GOT3 (cell line): ENCODE data around the gene SOX5.

Experiments used
- DNase-seq: peaks from one replicate; lab custom pipeline; 2025; ENCODE audit warnings: mixed read lengths; lab: John Stamatoyannopoulos, UW

The SOX5 gene

GRCh38 chr12:23949348-23950209, at the start of gene SOX5:
Gene SOX5, minus strand, starts transcription at chr12:23949670. Its CDS starts 69 bp downstream, at chr12:23949601.
- DNase-seq, result no peak

DNA sequence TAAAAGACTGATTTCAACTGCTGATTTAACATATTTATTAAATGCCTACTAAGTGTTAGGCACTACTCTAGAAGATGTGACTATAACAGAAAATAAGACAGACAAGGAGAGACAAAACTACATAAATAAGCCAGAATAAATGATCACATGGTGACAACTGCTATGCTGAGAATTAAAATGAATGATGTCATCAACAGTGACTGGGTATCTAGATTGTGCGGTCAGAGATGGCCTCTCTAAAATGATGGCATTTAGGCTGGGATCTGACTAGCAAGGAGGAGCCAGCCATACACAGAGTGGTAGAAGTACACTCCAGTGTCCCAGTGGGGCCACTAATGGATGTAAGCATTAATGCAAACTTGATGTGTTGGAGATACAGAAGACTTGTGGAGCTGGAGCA, 37.6 kb upstream of the SOX5 start:
- no peak for DNase-seq

DNA sequence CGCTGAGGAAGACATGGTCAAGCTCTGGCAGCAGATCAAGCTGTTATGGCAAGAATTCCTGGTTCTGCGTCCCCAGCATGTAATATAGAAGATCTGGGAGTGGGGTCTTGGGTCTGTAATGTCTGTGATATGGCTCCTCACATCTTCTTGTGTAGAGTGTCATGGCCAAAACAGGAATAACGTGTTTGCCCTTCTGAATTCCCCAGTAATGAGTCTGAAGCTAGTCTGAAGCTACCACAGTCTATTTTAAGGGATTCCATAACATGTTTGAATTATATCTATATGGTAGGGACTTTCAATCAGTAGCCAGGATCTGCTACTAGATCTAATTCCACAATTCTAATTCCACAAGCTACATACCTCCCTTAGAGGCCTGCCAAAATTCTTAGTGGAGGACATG, 31.4 kb upstream of the SOX5 start:
- no peak for DNase-seq

DNA sequence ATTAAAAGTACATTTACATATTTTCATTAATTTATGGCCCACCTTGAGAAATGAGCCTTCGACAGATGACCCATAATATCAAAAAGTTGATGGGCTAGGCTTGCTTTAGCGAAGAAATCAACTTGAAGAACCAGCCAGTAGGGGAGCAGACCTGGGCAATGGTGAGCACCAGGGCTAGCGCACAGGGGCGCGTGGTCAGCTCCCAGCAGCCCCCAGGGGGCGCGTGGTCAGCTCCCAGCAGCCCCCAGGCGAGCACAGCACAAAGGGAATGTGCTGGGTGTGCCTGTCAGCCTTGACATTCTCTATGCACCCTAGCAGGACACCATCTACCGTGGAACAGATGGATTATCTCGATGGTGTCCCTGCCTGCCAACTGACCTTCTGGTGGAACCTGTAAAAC, 15.3 kb upstream of the SOX5 start:
- no peak for DNase-seq

- no peak for DNase-seq
Measured at GRCh38 chr12:23959826-23960225, 10.4 kb upstream of the SOX5 start.

- no peak for DNase-seq
Measured at GRCh38 chr12:23954332-23954731, 4.9 kb upstream of the SOX5 start.

- DNase-seq, result no peak
Measured at GRCh38 chr12:23952071-23952470, 2.6 kb upstream of the SOX5 start.

DNA sequence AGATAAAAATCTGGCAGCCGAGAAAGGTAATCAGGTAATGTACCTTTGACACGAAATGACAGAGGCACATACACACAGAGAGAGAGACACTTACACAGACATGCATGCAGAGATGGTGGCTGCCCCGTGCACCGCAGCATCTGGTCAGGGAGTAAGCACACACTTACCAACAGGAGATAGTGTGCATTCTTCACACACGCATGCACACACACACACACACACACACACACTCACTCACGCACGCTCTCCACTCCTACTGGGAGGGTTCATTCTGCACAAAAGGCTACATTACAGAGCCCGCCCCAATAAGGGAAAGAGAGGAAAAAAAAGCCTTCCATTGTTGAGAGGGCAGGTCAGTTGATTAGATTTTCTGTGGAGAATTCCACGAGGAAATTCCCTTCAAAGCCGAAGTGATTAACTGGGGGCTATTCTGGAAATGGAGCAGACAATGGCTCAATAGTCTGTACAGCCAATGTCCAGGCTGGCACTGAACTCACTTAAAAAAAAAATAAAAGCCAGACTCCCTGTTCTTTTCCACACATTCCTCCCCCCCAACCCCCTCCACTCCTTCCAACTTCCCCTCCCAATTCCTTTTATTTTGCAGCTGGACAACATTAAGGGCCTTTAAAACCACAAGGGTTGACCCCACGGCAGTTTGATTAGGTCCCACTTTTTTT, 1.4 kb upstream of the SOX5 start:
- no peak for DNase-seq

- DNase-seq, result no peak
Measured at GRCh38 chr12:23950210-23950774, 822 bp upstream of the SOX5 start.

- DNase-seq, result no peak
Measured at GRCh38 chr12:23948291-23948690, 1.2 kb downstream of the SOX5 start.

GRCh38 chr12:23947395-23947794, 2.1 kb downstream of the SOX5 start:
- no peak for DNase-seq

GRCh38 chr12:23945249-23945648, 4.2 kb downstream of the SOX5 start:
- no peak for DNase-seq

GRCh38 chr12:23944067-23944466, 5.4 kb downstream of the SOX5 start:
- no peak for DNase-seq

- DNase-seq, result no peak
Measured at GRCh38 chr12:23942841-23943240, 6.6 kb downstream of the SOX5 start.

- no peak for DNase-seq
Measured at GRCh38 chr12:23941780-23942179, 7.7 kb downstream of the SOX5 start.

DNA sequence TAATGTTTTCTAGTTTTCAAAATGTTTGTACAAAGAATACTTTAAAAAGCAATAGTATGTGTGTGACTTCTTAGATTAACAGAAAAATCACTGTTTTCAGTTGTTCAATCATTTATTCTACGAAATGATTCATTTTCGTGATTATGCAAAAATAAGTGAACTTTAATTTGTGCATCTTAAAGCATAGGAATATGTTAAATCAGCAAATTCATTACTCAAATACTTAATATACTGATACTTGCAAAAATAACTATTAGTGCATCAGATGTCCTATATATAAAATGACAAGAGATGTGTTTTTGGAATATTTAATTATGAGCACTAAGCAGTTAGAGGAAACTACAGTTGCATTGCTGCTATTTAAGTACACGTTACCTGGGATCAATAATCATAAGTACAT, 11.0 kb downstream of the SOX5 start:
- no peak for DNase-seq

GRCh38 chr12:23931176-23931575, 18.3 kb downstream of the SOX5 start:
- no peak for DNase-seq

DNA sequence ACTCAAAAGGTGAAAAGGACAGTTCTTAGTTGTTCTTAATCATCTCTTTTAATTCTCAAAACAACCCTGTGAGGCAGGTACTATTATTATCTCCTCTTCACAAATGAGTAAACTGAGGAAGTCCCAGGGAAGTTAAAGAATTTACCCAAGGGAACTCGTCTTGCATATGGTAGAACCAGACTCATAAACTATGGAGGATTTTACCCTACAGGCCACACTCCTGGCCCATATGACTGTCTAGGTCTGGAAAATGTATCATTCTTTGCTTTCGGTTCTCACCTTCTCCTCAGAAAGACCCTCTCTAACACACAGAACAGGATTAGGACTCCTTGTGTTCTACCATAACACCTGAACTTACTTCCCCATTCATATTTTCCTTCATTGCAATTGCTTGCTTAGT, 18.9 kb downstream of the SOX5 start:
- DNase-seq, result no peak

DNA sequence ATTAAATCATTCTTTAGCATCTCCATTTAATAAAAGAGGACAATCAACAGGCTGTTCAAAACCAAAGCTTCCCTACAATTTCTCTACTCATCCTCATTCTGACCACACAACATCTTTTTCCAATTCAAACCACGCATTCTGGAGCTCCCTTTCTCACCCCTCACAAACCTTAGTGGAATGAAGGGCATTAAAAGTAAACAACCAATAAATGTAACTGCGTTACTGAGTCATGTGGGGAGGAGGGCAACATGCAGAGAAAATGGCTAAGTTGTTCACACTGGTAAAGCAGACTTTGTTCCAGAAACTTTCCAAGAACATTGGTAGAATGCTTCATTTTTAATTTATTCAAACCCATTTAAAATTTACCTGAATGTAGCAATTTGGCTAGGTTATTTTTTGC, 19.6 kb downstream of the SOX5 start:
- no peak for DNase-seq

- no peak for DNase-seq
Measured at GRCh38 chr12:23927907-23928306, 21.6 kb downstream of the SOX5 start.

DNA sequence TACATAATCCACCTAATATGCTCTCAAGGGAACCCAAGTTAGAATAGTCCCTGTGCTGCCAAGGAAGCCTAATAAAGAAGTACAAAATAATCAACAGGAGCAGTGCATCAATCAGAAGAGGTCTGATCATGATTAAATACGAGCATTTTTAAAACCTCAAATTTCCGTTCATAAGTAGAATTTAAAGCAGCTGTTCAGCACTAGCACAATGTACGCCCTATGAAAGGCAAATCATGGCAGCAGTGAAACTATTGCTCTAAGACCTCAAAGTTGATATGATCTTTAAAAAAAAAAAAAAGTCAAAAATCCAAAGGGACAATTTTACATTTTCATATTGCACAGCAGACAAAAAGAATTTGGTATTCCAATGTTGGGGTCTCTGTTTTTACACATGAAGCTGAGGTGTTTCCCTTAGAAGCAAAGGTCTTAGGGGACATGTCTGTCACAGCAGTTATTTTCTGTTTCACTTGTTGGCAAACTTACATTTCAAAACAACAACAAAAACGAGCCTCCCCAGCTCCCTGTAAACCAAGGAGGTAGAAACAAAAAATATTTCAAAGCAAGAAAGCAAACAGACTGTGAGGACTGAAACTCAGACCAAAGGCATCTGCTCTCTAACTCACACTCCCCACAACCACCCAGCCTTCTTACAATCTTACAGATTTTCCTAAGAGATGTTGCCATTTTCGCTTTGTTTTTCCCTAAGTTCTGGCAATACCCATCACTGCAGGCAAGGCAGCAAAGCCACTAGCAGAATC, 28.2 kb downstream of the SOX5 start:
- DNase-seq, result no peak

DNA sequence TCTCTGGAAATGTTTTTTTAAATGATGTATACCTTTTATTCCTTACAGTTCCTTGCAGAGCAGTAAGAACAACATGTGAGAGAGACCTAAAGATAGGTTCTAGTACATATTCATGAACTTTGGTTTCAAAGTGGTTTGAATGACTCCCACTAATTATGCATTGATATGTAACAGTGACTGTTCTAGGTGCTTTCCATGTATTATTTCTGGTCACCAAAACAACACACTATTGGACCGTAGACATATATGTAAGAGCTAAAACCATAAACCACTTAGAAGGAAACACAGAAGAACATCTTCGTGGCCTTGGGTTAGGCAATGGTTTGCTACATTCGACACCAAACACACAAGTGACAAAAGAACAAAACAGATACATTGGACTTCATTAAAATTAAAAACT, 37.9 kb downstream of the SOX5 start:
- DNase-seq, result no peak
